ENCODE data around the gene POLR2H.

POLR2H gene

DNA sequence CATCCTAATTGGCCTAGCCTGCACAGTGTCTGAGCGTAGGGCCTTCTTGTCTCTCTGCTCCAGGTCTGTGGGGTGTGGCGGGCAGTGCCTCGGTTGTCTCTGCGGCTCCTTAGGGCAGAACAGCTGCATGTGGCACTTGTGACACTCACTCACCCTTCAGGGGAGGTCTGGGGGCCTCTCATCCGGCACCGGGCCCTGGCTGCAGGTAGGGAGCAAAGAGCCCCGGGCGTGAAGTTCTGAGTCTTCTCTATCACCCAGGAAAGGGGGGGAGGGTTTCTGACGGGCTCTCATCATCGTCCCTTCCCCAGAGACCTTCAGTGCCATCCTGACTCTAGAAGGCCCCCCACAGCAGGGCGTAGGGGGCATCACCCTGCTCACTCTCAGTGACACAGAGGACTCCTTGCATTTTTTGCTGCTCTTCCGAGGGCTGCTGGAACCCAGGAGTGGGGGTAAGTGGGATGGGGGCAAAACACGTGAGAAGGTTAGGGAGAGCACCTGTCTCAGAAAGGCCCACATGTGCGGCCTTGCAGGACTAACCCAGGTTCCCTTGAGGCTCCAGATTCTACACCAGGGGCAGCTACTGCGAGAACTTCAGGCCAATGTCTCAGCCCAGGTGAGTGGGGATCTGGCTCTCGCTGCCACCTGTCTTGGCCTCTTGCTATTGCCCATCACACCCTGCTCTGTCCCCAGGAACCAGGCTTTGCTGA is 21.0 kb downstream of the POLR2H start:
- POLR2A ChIA-PET: no interaction called here
- DNase-seq (ENCODE audit: extremely low spot score): no peak
- TF ChIP-seq LEF1 (IDR thresholded peaks at IDR 0.05; ENCODE audit: borderline replicate concordance) (no peak), SP1 (IDR thresholded peaks at IDR 0.05) (no peak), CTBP1 (IDR thresholded peaks at IDR 0.05; ENCODE audit: borderline replicate concordance) (no peak), ZNF384 (IDR thresholded peaks at IDR 0.05) (no peak), ELF4 (IDR thresholded peaks at IDR 0.05) (no peak), FOXM1 (IDR thresholded peaks at IDR 0.05; ENCODE audit: borderline replicate concordance) (no peak), TARDBP (IDR thresholded peaks at IDR 0.05) (no peak), L3MBTL2 (conservative IDR thresholded peaks at IDR 0.05) (no peak), PKNOX1 (IDR thresholded peaks at IDR 0.05) (no peak), HDGF (IDR thresholded peaks at IDR 0.05; ENCODE audit: borderline replicate concordance) (no peak)
- CTCF ChIA-PET: no interaction called here

GRCh38 chr3:184383033-184383740 is 21.7 kb downstream of the POLR2H start:
- CTCF ChIA-PET: no interaction called here
- POLR2A ChIA-PET: no interaction called here
- DNase-seq (ENCODE audit: extremely low spot score): no peak
- TF ChIP-seq TARDBP (IDR thresholded peaks at IDR 0.05) (no peak), SP1 (IDR thresholded peaks at IDR 0.05) (no peak), FOXA1 (IDR thresholded peaks at IDR 0.05) (no peak), ELF4 (IDR thresholded peaks at IDR 0.05) (no peak), CTBP1 (IDR thresholded peaks at IDR 0.05; ENCODE audit: borderline replicate concordance) (no peak), FOXK2 (IDR thresholded peaks at IDR 0.05) (no peak), ZNF384 (IDR thresholded peaks at IDR 0.05) (no peak), ARNT (IDR thresholded peaks at IDR 0.05) (no peak), PKNOX1 (IDR thresholded peaks at IDR 0.05) (no peak), BHLHE40 (IDR thresholded peaks at IDR 0.05; ENCODE audit: borderline replicate concordance) (no peak), HDGF (IDR thresholded peaks at IDR 0.05; ENCODE audit: borderline replicate concordance) (no peak), LEF1 (IDR thresholded peaks at IDR 0.05; ENCODE audit: borderline replicate concordance) (no peak)

GRCh38 chr3:184384342-184384741 is 22.8 kb downstream of the POLR2H start:
- no peak for DNase-seq (ENCODE audit: extremely low spot score)
- TF ChIP-seq SP1 (IDR thresholded peaks at IDR 0.05) (no peak), FOXK2 (IDR thresholded peaks at IDR 0.05) (no peak), FOXM1 (IDR thresholded peaks at IDR 0.05; ENCODE audit: borderline replicate concordance) (no peak), NFRKB (IDR thresholded peaks at IDR 0.05) (no peak), SUZ12 (IDR thresholded peaks at IDR 0.05) (no peak), ARNT (IDR thresholded peaks at IDR 0.05) (no peak), BHLHE40 (IDR thresholded peaks at IDR 0.05; ENCODE audit: borderline replicate concordance) (no peak), ELF4 (IDR thresholded peaks at IDR 0.05) (no peak), FOXA1 (IDR thresholded peaks at IDR 0.05) (no peak), L3MBTL2 (conservative IDR thresholded peaks at IDR 0.05) (no peak), TARDBP (IDR thresholded peaks at IDR 0.05) (no peak), PKNOX1 (IDR thresholded peaks at IDR 0.05) (no peak), LEF1 (IDR thresholded peaks at IDR 0.05; ENCODE audit: borderline replicate concordance) (no peak), CTBP1 (IDR thresholded peaks at IDR 0.05; ENCODE audit: borderline replicate concordance) (no peak), HDGF (IDR thresholded peaks at IDR 0.05; ENCODE audit: borderline replicate concordance) (no peak), ZNF384 (IDR thresholded peaks at IDR 0.05) (no peak)
- CTCF ChIA-PET: interaction anchor here (1.5 kb wide), 1 partner anchor 15 kb away, joined by 3 read pairs; no protein-coding TSS in a partner anchor
- POLR2A ChIA-PET: no interaction called here

GRCh38 chr3:184384856-184385422 is 23.4 kb downstream of the POLR2H start:
- no peak for DNase-seq (ENCODE audit: extremely low spot score)
- POLR2A ChIA-PET: no interaction called here
- TF ChIP-seq HDGF (IDR thresholded peaks at IDR 0.05; ENCODE audit: borderline replicate concordance): no peak
- TF ChIP-seq NFRKB (IDR thresholded peaks at IDR 0.05): no peak
- no peak for TF ChIP-seq BHLHE40 (IDR thresholded peaks at IDR 0.05; ENCODE audit: borderline replicate concordance)
- no peak for TF ChIP-seq ZNF384 (IDR thresholded peaks at IDR 0.05)
- no peak for TF ChIP-seq FOXM1 (IDR thresholded peaks at IDR 0.05; ENCODE audit: borderline replicate concordance)
- no peak for TF ChIP-seq LEF1 (IDR thresholded peaks at IDR 0.05; ENCODE audit: borderline replicate concordance)
- CTCF ChIA-PET: interaction anchor here (1.5 kb wide), 1 partner anchor 14 kb away, joined by 3 read pairs; no protein-coding TSS in a partner anchor

- CTCF ChIA-PET: no interaction called here
- POLR2A ChIA-PET: no interaction called here
- TF ChIP-seq SUZ12 (IDR thresholded peaks at IDR 0.05) (no peak), ZNF384 (IDR thresholded peaks at IDR 0.05) (no peak), TARDBP (IDR thresholded peaks at IDR 0.05) (no peak), HDGF (IDR thresholded peaks at IDR 0.05; ENCODE audit: borderline replicate concordance) (no peak), CTBP1 (IDR thresholded peaks at IDR 0.05; ENCODE audit: borderline replicate concordance) (no peak), FOXA1 (IDR thresholded peaks at IDR 0.05) (no peak), FOXM1 (IDR thresholded peaks at IDR 0.05; ENCODE audit: borderline replicate concordance) (no peak), FOXK2 (IDR thresholded peaks at IDR 0.05) (no peak), PKNOX1 (IDR thresholded peaks at IDR 0.05) (no peak), BHLHE40 (IDR thresholded peaks at IDR 0.05; ENCODE audit: borderline replicate concordance) (no peak), LEF1 (IDR thresholded peaks at IDR 0.05; ENCODE audit: borderline replicate concordance) (no peak), SP1 (IDR thresholded peaks at IDR 0.05) (no peak), ELF4 (IDR thresholded peaks at IDR 0.05) (no peak), L3MBTL2 (conservative IDR thresholded peaks at IDR 0.05) (no peak)
- DNase-seq (ENCODE audit: extremely low spot score): no peak
These were observed 24.7 kb downstream of the POLR2H start for GRCh38 chr3:184386047-184386806.

Measured in HEK293T (cell line).